HG03139 (cell line): ENCODE data around the gene MCEMP1.
"Not testable (repeated sequence)": the region's sequence is repeated elsewhere in the genome, so short reads cannot be mapped to it uniquely, and the experiment has no call there.

ENCODE experiments used
- ATAC-seq: cut with Tn5 transposase; IDR thresholded peaks from one replicate; pipeline ENCODE4 v1.9.1; 2021; ENCODE audit not compliant: unreplicated experiment

The MCEMP1 gene

GRCh38 chr19:7643629-7644549, 33.0 kb upstream of the MCEMP1 start:
- ATAC-seq: not testable (repeated sequence)

DNA sequence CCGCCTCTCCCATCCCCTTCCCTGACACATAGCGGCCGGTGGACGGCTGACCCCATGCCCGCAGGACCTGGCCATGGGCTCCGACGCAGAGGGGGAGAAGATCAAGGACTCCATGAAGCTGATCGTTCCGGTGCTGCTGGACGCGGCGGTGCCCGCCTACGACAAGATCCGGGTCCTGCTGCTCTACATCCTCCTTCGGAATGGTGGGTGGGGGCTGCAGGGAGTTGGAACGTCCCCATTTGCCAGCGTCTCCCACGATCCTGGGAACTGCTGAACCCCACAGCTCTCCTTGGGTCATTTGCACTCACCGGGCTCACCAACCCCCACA, 32.4 kb upstream of the MCEMP1 start:
- ATAC-seq: no peak

GRCh38 chr19:7645163-7645562, 31.7 kb upstream of the MCEMP1 start:
- ATAC-seq: no peak

DNA sequence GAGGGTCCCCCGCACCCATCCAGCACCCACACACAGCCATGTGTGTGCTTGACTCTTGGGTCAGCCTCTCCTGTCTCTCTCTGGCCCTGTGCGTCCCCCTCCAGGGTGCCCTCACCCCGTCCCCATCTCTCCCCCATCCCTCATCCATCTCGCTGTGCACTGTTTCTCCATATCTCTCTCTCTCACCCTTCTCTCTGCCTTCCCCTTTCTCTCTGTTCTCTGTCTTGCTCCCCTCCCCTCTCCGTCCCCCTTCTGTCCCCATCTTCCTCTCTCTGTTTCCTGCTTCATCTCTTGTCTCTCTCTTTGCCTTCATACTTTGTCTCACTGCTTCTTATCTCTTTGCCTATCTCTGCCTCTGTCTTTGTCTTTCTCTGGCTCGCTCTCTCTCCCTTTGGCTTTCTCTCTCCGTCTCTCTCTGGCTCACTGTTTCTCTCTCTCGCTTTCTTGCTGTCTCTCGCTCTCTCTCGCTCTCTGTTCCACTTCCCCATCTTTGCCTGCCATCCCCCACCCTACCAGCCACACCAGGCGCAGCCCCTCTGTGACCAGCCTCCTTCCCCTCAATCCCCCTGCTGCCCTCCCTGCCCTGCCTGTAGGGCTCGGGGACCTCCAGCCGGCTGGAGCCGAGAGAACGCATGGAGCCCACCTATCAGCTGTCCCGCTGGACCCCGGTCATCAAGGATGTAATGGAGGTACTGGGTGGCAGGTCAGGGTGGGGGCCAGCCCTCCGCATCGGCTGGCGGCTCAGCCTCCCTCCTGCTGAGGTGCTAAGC, 31.0 kb upstream of the MCEMP1 start:
- no peak for ATAC-seq

GRCh38 chr19:7646426-7646700, 30.5 kb upstream of the MCEMP1 start:
- ATAC-seq: no peak

DNA sequence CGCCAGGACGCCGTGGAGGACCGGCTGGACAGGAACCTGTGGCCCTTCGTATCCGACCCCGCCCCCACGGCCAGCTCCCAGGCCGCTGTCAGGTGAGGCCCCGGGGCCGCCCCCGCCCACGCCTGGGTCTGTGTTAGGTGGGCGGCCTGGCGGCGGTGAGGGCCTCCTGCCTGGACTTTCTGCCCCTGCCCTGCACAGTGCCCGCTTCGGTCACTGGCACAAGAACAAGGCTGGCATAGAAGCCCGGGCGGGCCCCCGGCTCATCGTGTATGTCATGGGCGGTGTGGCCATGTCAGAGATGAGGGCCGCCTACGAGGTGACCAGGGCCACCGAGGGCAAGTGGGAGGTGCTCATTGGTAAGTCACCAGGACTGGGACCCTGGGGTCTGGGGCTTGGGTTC, 29.7 kb upstream of the MCEMP1 start:
- no peak for ATAC-seq

GRCh38 chr19:7648265-7649014, 28.4 kb upstream of the MCEMP1 start:
- ATAC-seq: no peak

DNA sequence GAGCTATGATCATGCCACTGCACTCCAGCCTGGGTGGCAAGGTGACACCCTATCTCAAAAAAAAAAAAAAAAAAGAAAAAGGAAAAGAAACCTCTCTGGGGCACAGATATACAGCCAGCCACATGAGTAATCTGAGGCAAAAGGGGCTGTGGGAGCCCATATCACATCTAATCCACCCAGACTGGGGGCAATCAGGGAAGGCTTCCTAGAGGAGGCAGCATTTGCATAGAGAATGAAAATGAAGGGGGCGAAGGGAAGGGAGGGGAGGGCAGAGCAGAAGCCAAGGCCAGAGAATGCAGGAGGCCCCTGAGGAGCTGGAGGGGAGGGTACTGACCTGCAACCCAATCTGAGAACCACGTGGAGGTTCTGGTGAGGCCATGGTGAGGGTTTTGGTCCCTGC, 26.7 kb upstream of the MCEMP1 start:
- ATAC-seq: no peak

GRCh38 chr19:7652061-7652641, 24.7 kb upstream of the MCEMP1 start:
- ATAC-seq: no peak

- ATAC-seq: no peak
Observed at GRCh38 chr19:7654401-7654800, 22.5 kb upstream of the MCEMP1 start.

GRCh38 chr19:7655581-7655980, 21.3 kb upstream of the MCEMP1 start:
- no peak for ATAC-seq

DNA sequence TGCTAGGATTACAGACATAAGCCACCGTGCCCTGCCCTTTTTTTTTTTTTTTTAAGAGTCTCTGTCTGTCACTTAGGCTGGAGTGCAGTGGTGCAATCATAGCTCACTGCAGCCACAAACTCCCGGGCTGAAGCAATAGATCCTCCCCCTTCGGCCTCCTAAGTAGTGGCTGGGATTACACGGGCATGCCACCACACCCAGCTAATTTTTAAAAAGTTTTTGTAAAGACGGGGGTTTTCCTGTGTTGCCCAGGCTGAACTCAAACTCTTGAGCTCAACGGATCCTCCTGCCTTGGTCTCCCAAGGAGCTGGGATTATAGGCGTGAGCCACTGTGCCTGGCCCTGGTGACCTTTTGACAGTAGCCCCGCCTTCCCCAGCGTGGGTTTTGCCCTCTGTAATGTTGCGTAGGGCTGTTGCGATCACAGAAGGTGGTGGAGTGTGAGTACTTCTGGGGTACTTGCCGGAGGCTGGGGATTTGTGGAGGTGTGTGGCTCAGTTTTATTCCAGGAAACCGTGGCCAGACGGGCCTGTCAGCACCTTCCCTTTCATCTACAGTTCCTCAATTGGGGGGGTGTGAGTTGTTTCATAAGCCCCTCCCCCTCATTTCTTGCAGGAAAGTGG, 19.6 kb upstream of the MCEMP1 start:
- no peak for ATAC-seq

DNA sequence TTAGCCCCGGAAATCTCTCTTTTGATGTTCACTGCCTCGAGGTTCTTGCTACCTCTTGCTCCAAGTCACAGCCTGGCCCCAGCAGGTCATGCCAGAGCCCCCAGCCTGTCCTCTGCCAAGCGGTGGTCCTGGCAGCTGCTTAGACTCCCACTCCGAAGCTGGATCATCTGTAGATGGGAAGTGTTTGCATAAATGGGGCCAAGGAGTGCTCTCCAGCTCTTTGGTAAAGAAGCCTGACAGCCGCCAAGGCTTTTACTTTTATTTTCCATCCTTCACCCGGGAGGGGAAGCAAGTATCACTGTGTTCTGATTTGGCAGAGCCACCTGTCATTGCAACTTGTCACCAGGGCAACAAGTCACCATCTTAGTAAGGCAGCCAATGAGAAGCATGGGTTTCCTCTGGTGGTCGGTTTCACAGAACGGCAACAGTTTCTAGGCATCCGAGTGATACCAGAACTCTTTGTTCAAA, 18.6 kb upstream of the MCEMP1 start:
- no peak for ATAC-seq

DNA sequence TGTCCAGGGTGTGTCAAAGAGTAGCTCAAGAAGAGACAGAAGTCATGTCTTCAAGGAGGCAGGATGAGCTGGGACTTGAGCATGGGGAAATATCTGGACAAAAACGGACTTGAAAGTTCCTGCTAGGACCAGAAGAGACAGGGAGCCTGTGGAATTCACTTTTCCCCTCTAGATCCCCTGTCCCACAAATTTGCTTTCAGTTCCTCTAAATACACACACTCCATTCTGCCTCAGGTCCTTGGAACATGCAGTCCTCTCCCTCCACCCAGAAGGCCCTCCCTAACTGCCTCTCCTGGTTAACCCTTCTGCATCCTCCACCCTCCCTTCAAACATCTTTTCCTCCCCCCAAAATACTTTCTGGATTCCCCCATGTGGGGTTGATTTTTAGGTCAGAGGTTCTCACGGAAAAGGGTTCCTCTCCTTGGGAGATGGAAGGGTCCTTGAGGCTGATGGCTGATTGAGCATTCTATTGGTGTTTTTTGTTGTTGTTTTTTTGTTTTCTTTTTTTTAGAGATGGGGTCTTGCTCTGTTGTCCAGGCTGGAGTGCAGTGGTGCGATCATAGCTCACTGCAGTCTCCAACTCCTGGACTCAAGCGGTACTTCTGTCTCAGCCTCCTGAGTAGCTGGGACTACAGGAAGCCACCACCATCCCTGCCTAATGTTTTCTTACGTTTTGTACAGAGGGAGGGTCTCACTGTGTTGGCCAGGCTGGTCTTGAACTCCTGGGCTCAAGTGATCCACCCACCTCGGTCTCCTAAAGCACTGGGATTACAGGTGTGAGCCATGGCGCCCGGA, 14.9 kb upstream of the MCEMP1 start:
- ATAC-seq: no peak

DNA sequence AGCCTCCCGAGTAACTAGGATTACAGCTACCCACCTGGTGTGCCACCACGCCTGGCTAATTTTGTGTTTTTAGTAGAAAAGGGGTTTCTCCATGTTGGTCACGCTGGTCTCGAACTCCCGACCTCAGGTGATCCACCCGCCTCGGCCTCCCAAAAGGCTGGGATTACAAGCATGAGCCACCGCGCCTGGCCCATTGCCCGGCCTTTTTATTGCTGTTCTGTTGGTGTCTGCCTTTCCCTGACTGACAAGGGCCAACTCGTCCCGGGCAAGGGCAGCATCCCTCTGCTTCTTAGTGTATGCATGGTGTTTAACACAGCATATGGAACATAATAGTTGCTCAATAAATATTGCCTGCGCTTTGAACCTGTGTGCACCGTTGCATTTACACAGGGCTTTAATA, 14.2 kb upstream of the MCEMP1 start:
- ATAC-seq: no peak

DNA sequence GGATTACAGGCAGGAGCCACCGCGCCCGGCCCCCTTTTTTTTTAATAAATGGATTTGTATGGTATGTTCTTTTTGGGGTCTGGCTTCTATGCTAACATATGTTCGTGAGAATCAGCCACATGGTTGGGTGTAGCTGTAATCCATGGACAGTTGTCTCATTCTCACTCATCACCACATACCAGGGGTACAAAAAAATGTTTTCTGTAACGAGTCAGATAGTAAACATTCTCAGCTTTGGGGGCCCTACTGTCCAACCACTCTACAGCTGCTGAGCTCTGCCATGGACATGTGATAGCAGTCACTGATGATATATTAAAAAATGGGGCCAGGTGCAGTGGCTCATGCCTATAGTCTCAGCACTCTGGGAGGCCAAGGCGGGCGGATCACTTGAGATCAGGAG, 13.2 kb upstream of the MCEMP1 start:
- no peak for ATAC-seq

DNA sequence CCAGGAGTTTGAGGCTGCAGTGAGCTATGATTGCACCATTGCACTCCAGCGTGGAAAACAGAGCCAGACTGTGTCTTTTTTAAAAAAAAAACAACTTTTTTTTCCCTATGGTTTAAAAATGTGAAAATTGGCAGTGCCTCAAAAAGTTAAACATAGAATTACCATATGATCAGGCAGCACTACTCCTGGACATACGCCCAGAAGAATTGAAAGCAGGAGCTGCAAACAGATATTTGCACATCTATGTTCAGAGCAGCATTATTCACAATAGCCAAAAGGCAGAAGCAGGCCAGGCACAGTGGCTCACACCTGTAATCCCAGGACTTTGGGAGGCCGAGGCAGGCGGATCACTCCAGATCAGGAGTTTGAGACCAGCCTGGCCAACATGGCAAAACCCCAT, 11.8 kb upstream of the MCEMP1 start:
- ATAC-seq: no peak

DNA sequence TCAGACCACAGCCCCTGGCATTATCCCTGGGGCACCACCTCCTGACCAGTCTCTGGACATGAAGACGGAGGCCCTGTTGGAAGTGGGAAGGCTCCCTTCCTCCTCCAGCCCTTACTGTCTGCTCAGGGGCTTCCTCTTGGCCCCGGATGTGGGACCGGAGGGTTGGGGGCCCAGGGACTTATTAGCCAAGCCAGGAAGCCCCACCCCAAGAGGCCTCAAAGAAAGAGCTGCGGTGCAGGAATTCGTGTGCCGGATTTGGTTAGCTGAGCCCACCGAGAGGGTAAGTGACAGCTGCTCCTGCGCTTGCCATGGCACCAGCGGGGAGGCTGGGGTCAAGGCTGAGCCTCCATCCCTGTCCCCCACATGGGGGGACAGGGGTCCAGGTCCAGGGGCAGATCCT, 8.0 kb upstream of the MCEMP1 start, which contains the start of gene RETN:
Gene RETN (plus strand): TSS at position 208 of the 400 bp plus-strand sequence. CDS start 278 bp downstream, outside the sequence.
- no peak for ATAC-seq

DNA sequence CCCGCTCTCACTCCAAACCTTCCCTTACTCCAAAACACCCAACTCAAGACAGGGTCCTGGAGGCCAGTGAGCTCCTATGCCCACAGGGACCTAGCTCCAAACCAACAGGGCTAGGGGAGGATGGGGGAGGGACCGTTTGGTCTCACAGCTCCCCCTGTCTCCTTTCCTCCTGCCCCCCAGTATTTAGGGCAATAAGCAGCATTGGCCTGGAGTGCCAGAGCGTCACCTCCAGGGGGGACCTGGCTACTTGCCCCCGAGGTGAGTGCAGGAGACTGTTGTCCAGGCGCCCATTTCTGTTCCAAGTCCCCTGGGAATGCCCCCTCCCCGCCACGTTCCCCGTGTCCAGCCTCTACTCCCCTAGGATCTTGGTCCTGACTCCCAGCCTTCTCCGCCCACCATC, 7.2 kb upstream of the MCEMP1 start:
- no peak for ATAC-seq

- ATAC-seq: no peak
Observed at GRCh38 chr19:7670150-7670783, 6.6 kb upstream of the MCEMP1 start.
